Neural cell (in vitro differentiated cells): ENCODE data around the gene NCF4. TPM values are rescaled to one million over a fixed set of nuclear protein-coding genes. Genes with fewer than 3 reads are reported as not detected.

Experiments
- H2AFZ ChIP-seq: fragments of 200-600, 300-800 bp; sonication (generic), shearing (Covaris generic); 2 replicates; pipeline ENCODE4 v1.6.0; 2014; ENCODE audit warnings: low read depth, mild to moderate bottlenecking, antibody characterized with exemption, low read length, moderate library complexity
- H3F3A ChIP-seq: fragments of 200-600 bp; shearing (Covaris generic); 2 replicates; pipeline ENCODE4 v1.6.1; 2016; ENCODE audit warnings: mild to moderate bottlenecking, moderate library complexity, mixed read lengths, antibody characterized with exemption, low read length; ENCODE audit not compliant: insufficient read depth, poor library complexity, severe bottlenecking
- H3K27ac ChIP-seq: fragments of 200-600, 300-800 bp; sonication (generic), shearing (Covaris generic); 2 replicates; pipeline ENCODE4 v1.5.1; 2014; ENCODE audit warnings: mild to moderate bottlenecking, low read length, moderate library complexity
- H3K27me3 ChIP-seq: fragments of 300-800, 200-600 bp; sonication (generic), shearing (Covaris generic); 2 replicates; pipeline ENCODE4 v1.6.0; 2014; ENCODE audit warnings: mild to moderate bottlenecking, low read depth, low read length, moderate library complexity; ENCODE audit not compliant: insufficient read depth
- H3K36me3 ChIP-seq: fragments of 300-800, 200-600 bp; sonication (generic), shearing (Covaris generic); 2 replicates; pipeline ENCODE4 v1.5.1; 2014; ENCODE audit warnings: mild to moderate bottlenecking, antibody characterized with exemption, low read length, moderate library complexity; ENCODE audit not compliant: insufficient read depth
- H3K4me2 ChIP-seq: fragments of 300-800, 200-600 bp; sonication (generic), shearing (Covaris generic); 2 replicates; pipeline ENCODE4 v1.6.0; 2014; ENCODE audit warnings: mild to moderate bottlenecking, low read length
- H3K4me3 ChIP-seq: fragments of 300-800, 200-600 bp; sonication (generic), shearing (Covaris generic); 2 replicates; pipeline ENCODE4 v1.5.1; 2014; ENCODE audit warnings: mild to moderate bottlenecking, low read length, moderate library complexity
- H3K79me2 ChIP-seq: fragments of 200-600 bp; shearing (Covaris generic); replicated peaks from 2 replicates; pipeline ENCODE4 v1.6.0; 2014; ENCODE audit warnings: mild to moderate bottlenecking, low read length, moderate library complexity; ENCODE audit not compliant: insufficient read depth
- H3K9ac ChIP-seq: fragments of 300-800, 200-600 bp; sonication (generic), shearing (Covaris generic); 2 replicates; pipeline ENCODE4 v1.6.1; 2016; ENCODE audit warnings: mild to moderate bottlenecking, low read length, mixed read lengths
- H3K9me2 ChIP-seq: fragments of 200-600 bp; shearing (Covaris generic); 2 replicates; pipeline ENCODE4 v1.6.1; 2016; ENCODE audit warnings: mild to moderate bottlenecking, low read length, mixed read lengths; ENCODE audit not compliant: insufficient read depth
- H3K9me3 ChIP-seq: fragments of 200-600, 300-800 bp; sonication (generic), shearing (Covaris generic); 2 replicates; pipeline ENCODE4 v1.6.1; 2016; ENCODE audit warnings: mild to moderate bottlenecking, mixed run types, low read length, moderate library complexity, mixed read lengths
- H4K20me1 ChIP-seq: fragments of 200-600 bp; shearing (Covaris generic); 2 replicates; pipeline ENCODE4 v1.6.1; 2016; ENCODE audit warnings: mild to moderate bottlenecking, mixed run types; ENCODE audit not compliant: insufficient read depth
- CTCF ChIP-seq: fragments of 450-650 bp; IDR thresholded peaks from 2 replicates; pipeline ENCODE4 v1.5.1; 2014; ENCODE audit warnings: antibody characterized with exemption, mild to moderate bottlenecking, moderate library complexity; ENCODE audit not compliant: poor library complexity, severe bottlenecking
- EP300 ChIP-seq: fragments of 450-650 bp; conservative IDR thresholded peaks from 2 replicates; pipeline ENCODE4 v1.6.1; 2014; ENCODE audit warnings: antibody characterized with exemption, mild to moderate bottlenecking, moderate library complexity; ENCODE audit not compliant: poor library complexity, severe bottlenecking
- EZH2 ChIP-seq: fragments of 200-600, 300-800 bp; shearing (Covaris generic), sonication (generic); IDR thresholded peaks from 2 replicates; pipeline ENCODE4 v1.6.1; 2014; ENCODE audit warnings: antibody characterized with exemption, low read length, borderline replicate concordance, mild to moderate bottlenecking; ENCODE audit not compliant: insufficient read depth, poor library complexity, severe bottlenecking
- MXI1 ChIP-seq: fragments of 450-650 bp; conservative IDR thresholded peaks from 2 replicates; pipeline ENCODE4 v1.6.1; 2014; ENCODE audit warnings: antibody characterized with exemption, mild to moderate bottlenecking; ENCODE audit not compliant: poor library complexity, severe bottlenecking
- POLR2AphosphoS5 ChIP-seq: IDR thresholded peaks from 2 replicates; pipeline ENCODE4 v1.6.1; 2012
- RAD21 ChIP-seq: fragments of 450-650 bp; conservative IDR thresholded peaks from 2 replicates; pipeline ENCODE4 v1.6.1; 2014; ENCODE audit warnings: antibody characterized with exemption, mild to moderate bottlenecking, moderate library complexity
- REST ChIP-seq: IDR thresholded peaks from 2 replicates; pipeline ENCODE4 v1.6.1; 2012; ENCODE audit warnings: borderline replicate concordance
- SMC3 ChIP-seq: fragments of 450-650 bp; conservative IDR thresholded peaks from 2 replicates; pipeline ENCODE4 v1.6.1; 2014; ENCODE audit warnings: antibody characterized with exemption, mild to moderate bottlenecking, moderate library complexity; ENCODE audit not compliant: poor library complexity
- TAF1 ChIP-seq: IDR thresholded peaks from 2 replicates; pipeline ENCODE4 v1.6.1; 2012; ENCODE audit warnings: low read depth
- polyA plus RNA-seq: library from polyadenylated mRNA; depleted of rRNA; stranded (reverse); fragments of >200 nt; gene quantifications from 2 replicates; pipeline ENCODE4 v1.2.3, GENCODE V29; 2014

The NCF4 gene
- polyA plus RNA-seq, 1 donor from 2014 or later, result not detected

- H3K27ac ChIP-seq, result no peak overlapping the region
- no peak overlapping the region for H3K9ac ChIP-seq
- H3K4me2 ChIP-seq, result no peak overlapping the region
- no peaks in the 10 kb centered on the region for H3K9me2 ChIP-seq
- no peaks in the 10 kb centered on the region for H3K27me3 ChIP-seq
- H3K9me3 ChIP-seq, result no peaks in the 10 kb centered on the region
- no peak overlapping the region for H3K4me3 ChIP-seq
- no peaks in the 10 kb centered on the region for H3F3A ChIP-seq
- H3K79me2 ChIP-seq, result no peaks in the 10 kb centered on the region
- TF ChIP-seq REST (no peak), MXI1 (no peak), EZH2 (no peak), EP300 (no peak), RAD21 (no peak), SMC3 (no peak), POLR2AphosphoS5 (no peak), TAF1 (no peak)
- no peaks in the 10 kb centered on the region for H3K36me3 ChIP-seq
- no peak overlapping the region for H2AFZ ChIP-seq
- no peaks in the 10 kb centered on the region for H4K20me1 ChIP-seq
These were observed 3.2 kb downstream of the NCF4 start for GRCh38 chr22:36863979-36864378.

- Histone ChIP-seq H3F3A (no peaks in the 10 kb centered on the region), H3K9me3 (no peaks in the 10 kb centered on the region), H3K9ac (no peak overlapping the region), H3K27me3 (no peaks in the 10 kb centered on the region), H3K4me3 (no peak overlapping the region), H3K9me2 (no peaks in the 10 kb centered on the region), H4K20me1 (no peaks in the 10 kb centered on the region), H2AFZ (no peak overlapping the region), H3K36me3 (no peaks in the 10 kb centered on the region), H3K27ac (no peak overlapping the region), H3K79me2 (no peaks in the 10 kb centered on the region), H3K4me2 (no peak overlapping the region)
- TF ChIP-seq TAF1 (no peak), REST (no peak), EP300 (no peak), SMC3 (no peak), POLR2AphosphoS5 (no peak), MXI1 (no peak), EZH2 (no peak), CTCF (no peak)
These were observed 3.8 kb downstream of the NCF4 start for GRCh38 chr22:36864454-36865215.
